Muscle layer of colon (tissue), 2 donors: ENCODE measurements around the gene SOX5.

Experiments
- H3K27ac ChIP-seq: one replicate; pipeline ENCODE4 v1.7.0; 2013; ENCODE audit warnings: low read depth, mild to moderate bottlenecking, low read length, moderate library complexity
- H3K27me3 ChIP-seq, 2 donors: one replicate each; pipeline ENCODE4 v1.7.0; 2013; ENCODE audit warnings: low read length in 2 of 2, mild to moderate bottlenecking in 2 of 2; ENCODE audit not compliant: insufficient read depth in 2 of 2, control insufficient read depth in 1 of 2
- H3K36me3 ChIP-seq: one replicate; pipeline ENCODE4 v1.7.0; 2013; ENCODE audit warnings: mild to moderate bottlenecking, low read length; ENCODE audit not compliant: insufficient read depth
- H3K4me1 ChIP-seq: one replicate; pipeline ENCODE4 v1.7.0; 2013; ENCODE audit warnings: mild to moderate bottlenecking, low read length; ENCODE audit not compliant: insufficient read depth
- H3K4me3 ChIP-seq, 2 donors: one replicate each; pipeline ENCODE4 v1.7.0; 2013; ENCODE audit warnings: low read length in 2 of 2, low read depth in 1 of 2, mild to moderate bottlenecking in 1 of 2, moderate library complexity in 1 of 2
- H3K9ac ChIP-seq: one replicate; pipeline ENCODE4 v1.7.0; 2013; ENCODE audit warnings: low read length
- H3K9me3 ChIP-seq: one replicate; pipeline ENCODE4 v1.7.0; 2013; ENCODE audit warnings: mild to moderate bottlenecking, low read length
- donor health status: abdominal sarcoma.
- donor health status: Adenocarcinoma of cecum.

SOX5 gene

DNA sequence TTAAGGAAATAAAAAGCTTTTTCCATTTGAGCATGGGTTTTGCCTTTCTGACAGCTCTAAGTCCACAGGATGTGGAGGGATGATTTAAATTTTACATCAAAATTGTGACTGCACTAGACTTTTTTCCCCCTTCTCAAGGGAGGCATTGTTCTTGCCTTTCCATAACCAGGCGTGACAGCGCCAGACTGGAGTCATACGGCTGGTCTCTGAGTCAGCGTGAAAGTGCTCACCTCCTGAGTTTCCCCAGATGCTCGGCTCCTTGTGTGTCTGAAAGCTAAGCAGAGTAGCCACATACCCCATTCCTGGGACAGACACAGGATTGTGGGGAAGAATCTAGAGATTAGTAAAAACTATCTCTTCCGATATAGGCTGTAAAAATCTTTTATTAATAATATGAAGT, 43.1 kb downstream of the SOX5 start:
- H3K4me1 ChIP-seq, result no peaks in the 10 kb centered on the region
- no peaks in the 10 kb centered on the region for H3K27me3 ChIP-seq
- no peak overlapping the region for H3K27ac ChIP-seq
- H3K36me3 ChIP-seq, result no peaks in the 10 kb centered on the region
- H3K4me3 ChIP-seq, result no peak overlapping the region
- no peak overlapping the region for H3K9ac ChIP-seq
- no peaks in the 10 kb centered on the region for H3K9me3 ChIP-seq

DNA sequence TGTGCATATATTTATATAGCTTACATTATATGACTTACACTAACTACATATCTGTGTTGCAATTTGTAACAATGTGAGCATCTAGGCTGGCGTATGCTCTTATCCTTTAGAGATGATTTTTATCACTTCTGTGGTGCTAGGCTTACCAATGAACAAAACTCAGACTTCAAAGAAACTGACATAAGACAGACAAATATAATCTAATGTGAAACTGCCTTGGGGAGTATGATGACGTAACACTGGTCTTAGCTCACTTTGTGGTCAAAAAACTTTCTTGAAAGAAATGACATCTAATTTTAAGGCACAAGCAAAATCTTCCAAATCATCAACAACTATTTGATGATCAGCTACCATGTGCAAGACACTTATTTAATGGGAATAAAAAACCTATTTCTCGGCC, 50.0 kb downstream of the SOX5 start:
- Histone ChIP-seq H3K27ac (no peak overlapping the region), H3K27me3 (no peaks in the 10 kb centered on the region), H3K9me3 (no peaks in the 10 kb centered on the region), H3K36me3 (peaks cover 4% of the 10 kb centered on the region), H3K4me1 (no peaks in the 10 kb centered on the region), H3K9ac (no peak overlapping the region), H3K4me3 (no peak overlapping the region)

GRCh38 chr12:23898121-23898520, 51.3 kb downstream of the SOX5 start:
- Histone ChIP-seq H3K4me1 (no peaks in the 10 kb centered on the region), H3K4me3 (no peak overlapping the region), H3K9me3 (no peaks in the 10 kb centered on the region), H3K27me3 (no peaks in the 10 kb centered on the region), H3K36me3 (peaks cover 4% of the 10 kb centered on the region), H3K27ac (no peak overlapping the region), H3K9ac (no peak overlapping the region)

GRCh38 chr12:23895792-23896218, 53.7 kb downstream of the SOX5 start:
- no peak overlapping the region for H3K27ac ChIP-seq
- H3K36me3 ChIP-seq, result peaks cover 4% of the 10 kb centered on the region
- no peaks in the 10 kb centered on the region for H3K27me3 ChIP-seq

GRCh38 chr12:23893611-23894010, 55.9 kb downstream of the SOX5 start:
- Histone ChIP-seq H3K27me3 (no peaks in the 10 kb centered on the region), H3K36me3 (peaks cover 4% of the 10 kb centered on the region), H3K4me1 (no peaks in the 10 kb centered on the region), H3K9ac (no peak overlapping the region), H3K4me3 (no peak overlapping the region), H3K9me3 (no peaks in the 10 kb centered on the region), H3K27ac (no peak overlapping the region)

More at GRCh38 chr12:23895792-23896218, 53.7 kb downstream of the SOX5 start:
- Histone ChIP-seq H3K4me3 (no peak overlapping the region), H3K9ac (no peak overlapping the region), H3K4me1 (no peaks in the 10 kb centered on the region), H3K9me3 (no peaks in the 10 kb centered on the region)

- H3K9me3 ChIP-seq, result no peaks in the 10 kb centered on the region
- no peak overlapping the region for H3K9ac ChIP-seq
- H3K27me3 ChIP-seq, result no peaks in the 10 kb centered on the region
- no peaks in the 10 kb centered on the region for H3K4me1 ChIP-seq
- no peak overlapping the region for H3K27ac ChIP-seq
- H3K36me3 ChIP-seq, result peaks cover 4% of the 10 kb centered on the region
- H3K4me3 ChIP-seq, result no peak overlapping the region
These were observed 58.4 kb downstream of the SOX5 start for GRCh38 chr12:23891115-23891514.

DNA sequence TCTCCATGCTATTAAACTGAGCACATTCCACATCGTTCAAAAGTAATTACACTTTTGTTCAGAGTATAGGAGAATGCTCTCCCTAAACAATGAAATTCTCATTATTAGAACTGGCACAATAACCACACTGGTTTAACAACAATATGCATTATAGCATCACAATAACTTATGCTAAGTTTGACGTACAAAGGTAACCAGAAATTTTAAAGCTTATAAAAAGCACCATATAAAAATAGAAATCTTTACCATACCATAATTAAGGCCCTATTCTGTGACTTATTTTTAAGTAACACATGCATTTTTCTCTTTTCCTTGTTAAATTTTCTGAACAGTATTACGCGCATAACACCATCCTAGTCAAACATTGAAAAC, 60.4 kb downstream of the SOX5 start:
- Histone ChIP-seq H3K4me3 (no peak overlapping the region), H3K36me3 (no peaks in the 10 kb centered on the region), H3K9ac (no peak overlapping the region), H3K27ac (no peak overlapping the region), H3K4me1 (no peaks in the 10 kb centered on the region), H3K27me3 (no peaks in the 10 kb centered on the region), H3K9me3 (no peaks in the 10 kb centered on the region)

DNA sequence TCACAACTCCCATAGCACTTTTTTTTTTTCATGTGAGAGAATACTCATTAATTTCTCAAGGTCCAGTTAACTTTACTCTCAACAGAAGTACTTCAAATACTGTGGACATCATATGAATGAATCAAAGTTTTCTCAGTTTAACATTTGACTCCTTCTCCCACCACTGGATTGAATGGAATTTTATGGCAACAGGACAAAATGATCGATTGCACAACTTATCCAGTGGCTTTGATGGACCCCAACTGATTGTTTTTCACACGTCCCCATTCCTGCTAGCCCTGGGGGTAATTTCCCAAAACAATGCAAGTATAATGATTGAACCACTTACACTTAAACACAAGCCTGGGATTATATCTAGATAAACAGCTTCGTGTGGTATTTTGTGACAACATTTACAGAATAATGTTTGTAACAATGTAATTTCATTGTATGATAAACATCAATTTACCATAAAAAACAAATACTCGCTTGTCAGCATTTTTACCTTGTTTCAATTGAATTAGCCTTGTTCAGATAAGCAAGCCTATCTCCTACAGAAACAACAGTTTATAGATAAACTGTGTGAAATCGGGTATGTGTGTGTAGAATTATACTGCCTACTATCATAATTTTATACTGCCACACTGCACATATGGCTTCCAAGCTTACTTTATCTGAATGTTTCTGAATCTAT, 60.9 kb downstream of the SOX5 start:
- H3K9ac ChIP-seq, result no peak overlapping the region
- no peak overlapping the region for H3K4me3 ChIP-seq
- no peaks in the 10 kb centered on the region for H3K4me1 ChIP-seq
- no peaks in the 10 kb centered on the region for H3K36me3 ChIP-seq
- H3K27ac ChIP-seq, result no peak overlapping the region
- no peaks in the 10 kb centered on the region for H3K27me3 ChIP-seq
- H3K9me3 ChIP-seq, result no peaks in the 10 kb centered on the region

DNA sequence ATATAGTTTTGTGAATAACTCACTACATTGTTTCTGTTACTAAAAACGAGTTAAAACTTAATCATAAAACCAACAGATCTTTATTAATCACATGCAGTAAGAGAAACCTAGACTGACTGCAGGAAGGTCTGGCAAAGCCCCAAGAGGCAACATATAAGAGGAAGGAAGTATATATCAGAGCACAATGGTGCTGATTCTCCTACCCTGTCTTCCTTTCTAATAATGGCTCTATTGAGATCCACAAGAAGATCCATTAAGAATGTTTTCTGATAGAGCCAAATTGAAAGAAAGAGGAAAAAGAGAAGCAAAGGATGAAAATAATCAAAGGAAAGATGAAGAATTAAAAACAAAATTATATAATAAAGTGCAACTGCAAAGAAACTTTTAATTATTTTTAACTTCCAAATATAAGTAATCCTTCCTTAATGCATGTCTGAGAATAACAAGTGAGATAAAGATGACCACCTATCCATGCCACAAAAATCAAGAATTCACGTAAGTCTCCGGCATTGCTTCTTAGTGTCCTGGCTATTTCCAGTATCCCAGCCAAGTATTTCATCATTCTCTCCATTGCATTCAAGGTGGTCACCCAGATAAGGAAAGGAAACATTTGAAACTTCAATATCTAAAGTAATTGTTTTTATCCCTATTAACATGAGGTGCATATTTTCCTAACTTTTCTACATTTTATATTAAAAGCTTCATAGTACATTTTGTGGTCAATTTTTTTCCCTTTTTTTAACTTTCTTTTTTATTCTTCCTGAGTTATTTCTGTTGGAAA, 62.2 kb downstream of the SOX5 start:
- Histone ChIP-seq H3K4me1 (no peaks in the 10 kb centered on the region), H3K9me3 (no peaks in the 10 kb centered on the region), H3K4me3 (no peak overlapping the region), H3K27ac (no peak overlapping the region), H3K36me3 (no peaks in the 10 kb centered on the region), H3K9ac (no peak overlapping the region), H3K27me3 (no peaks in the 10 kb centered on the region)

DNA sequence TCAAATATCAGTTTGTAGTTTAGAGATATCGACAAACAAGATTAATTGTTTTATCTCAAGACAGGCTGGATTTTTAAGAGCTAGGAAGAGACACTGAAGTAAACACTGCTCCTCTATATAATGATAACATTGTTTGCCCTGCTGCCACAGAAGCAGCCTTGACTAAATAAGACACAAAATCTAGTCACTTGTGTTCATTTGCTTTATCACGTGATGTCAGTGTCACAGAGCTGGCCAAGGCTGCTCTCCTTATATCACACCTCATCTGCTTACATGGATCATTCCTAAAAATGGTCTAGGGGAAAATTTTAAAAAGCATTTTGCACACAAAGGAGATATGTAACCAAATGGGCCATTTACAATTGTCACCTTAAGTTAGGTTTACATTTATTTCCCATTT, 64.1 kb downstream of the SOX5 start:
- Histone ChIP-seq H3K4me1 (no peaks in the 10 kb centered on the region), H3K9ac (no peak overlapping the region), H3K27me3 (no peaks in the 10 kb centered on the region), H3K4me3 (no peak overlapping the region), H3K9me3 (no peaks in the 10 kb centered on the region), H3K36me3 (no peaks in the 10 kb centered on the region), H3K27ac (no peak overlapping the region)

DNA sequence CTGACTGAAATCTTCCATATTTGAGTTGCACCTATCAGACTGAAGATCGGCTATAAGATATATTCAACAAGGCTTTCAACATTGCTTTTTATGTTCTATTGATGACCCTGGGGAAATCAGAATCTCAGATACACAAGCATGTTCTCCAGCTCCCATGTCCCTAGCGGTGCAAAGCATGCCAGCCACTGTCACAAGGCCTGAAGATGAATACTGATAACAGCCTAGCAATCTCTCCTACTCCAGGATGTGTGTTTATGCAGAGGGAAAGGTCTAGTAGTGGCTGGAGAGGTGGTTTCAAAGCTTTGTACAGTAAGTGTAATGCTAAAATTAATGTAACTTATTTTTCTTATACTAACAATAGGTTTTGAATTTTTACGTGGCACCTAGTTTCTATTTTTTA, 64.6 kb downstream of the SOX5 start:
- Histone ChIP-seq H3K9me3 (no peaks in the 10 kb centered on the region), H3K4me1 (no peaks in the 10 kb centered on the region), H3K27me3 (no peaks in the 10 kb centered on the region), H3K27ac (no peak overlapping the region), H3K4me3 (no peak overlapping the region), H3K9ac (no peak overlapping the region), H3K36me3 (no peaks in the 10 kb centered on the region)

DNA sequence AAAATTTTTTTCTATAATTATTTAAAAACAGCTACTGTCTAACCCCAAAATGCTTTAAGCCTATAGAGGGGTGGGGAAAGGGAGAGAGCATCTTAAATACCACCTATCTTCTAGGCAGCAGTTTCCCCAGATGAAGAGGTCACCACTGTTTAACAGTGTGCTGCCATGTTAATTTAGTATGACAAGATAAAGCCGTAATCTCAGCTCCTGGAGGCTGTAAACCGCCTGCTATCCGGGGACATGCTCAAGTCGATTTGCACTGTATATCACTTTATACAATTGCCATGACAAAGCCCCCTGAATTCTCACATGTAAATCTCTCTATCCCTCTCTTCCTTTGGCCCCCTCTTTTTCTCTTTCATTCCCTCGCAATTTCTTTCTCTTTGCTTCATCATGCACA, 68.5 kb downstream of the SOX5 start:
- H3K9me3 ChIP-seq, result no peaks in the 10 kb centered on the region
- H3K27me3 ChIP-seq, result no peaks in the 10 kb centered on the region
- H3K27ac ChIP-seq, result no peak overlapping the region
- H3K4me3 ChIP-seq, result no peak overlapping the region
- H3K4me1 ChIP-seq, result no peaks in the 10 kb centered on the region
- H3K9ac ChIP-seq, result no peak overlapping the region
- no peaks in the 10 kb centered on the region for H3K36me3 ChIP-seq
